GM12878 (cell line): Measurements from ENCODE around the gene GLE1.

ENCODE experiments used
- CTCF ChIP-seq, 3 experiments: IDR thresholded peaks in 2 of 3; conservative IDR thresholded peaks in 1 of 3; 2 replicates each; pipeline ENCODE4 v1.5.1; 2011; ENCODE audit warnings: low read depth in 3 of 3, low read length in 3 of 3, mild to moderate bottlenecking in 3 of 3, control low read depth in 2 of 3, moderate library complexity in 2 of 3, inconsistent platforms in 1 of 3, mixed read lengths in 1 of 3; ENCODE audit not compliant: control insufficient read depth in 2 of 3, insufficient read depth in 1 of 3; ENCODE audit errors: extremely low read depth in 1 of 3
- EP300 ChIP-seq, 2 experiments: fragments of 150-350 bp in 1 of 2; IDR thresholded peaks; 2 replicates each; pipeline ENCODE4 v1.6.1; 2011 to 2012; ENCODE audit warnings: low read depth in 2 of 2, low read length in 2 of 2, borderline replicate concordance in 1 of 2, improper control_type of control experiment in 1 of 2, inconsistent platforms in 1 of 2; ENCODE audit not compliant: control insufficient read depth in 1 of 2
- NR2F1 ChIP-seq: fragments of 450-650 bp; conservative IDR thresholded peaks from 2 replicates; pipeline ENCODE4 v1.6.1; 2017; ENCODE audit warnings: mild to moderate bottlenecking
- POLR2A ChIP-seq: IDR thresholded peaks from 2 replicates; pipeline ENCODE4 v1.6.1; 2011; ENCODE audit warnings: low read depth, mild to moderate bottlenecking, low read length
- POLR2AphosphoS5 ChIP-seq: IDR thresholded peaks from 2 replicates; pipeline ENCODE4 v1.6.1; 2011; ENCODE audit warnings: mild to moderate bottlenecking, low read length, inconsistent platforms
- RAD21 ChIP-seq: IDR thresholded peaks from 2 replicates; pipeline ENCODE4 v1.6.1; 2011; ENCODE audit warnings: mild to moderate bottlenecking, low read depth, low read length, moderate library complexity; ENCODE audit not compliant: insufficient read depth

DNA sequence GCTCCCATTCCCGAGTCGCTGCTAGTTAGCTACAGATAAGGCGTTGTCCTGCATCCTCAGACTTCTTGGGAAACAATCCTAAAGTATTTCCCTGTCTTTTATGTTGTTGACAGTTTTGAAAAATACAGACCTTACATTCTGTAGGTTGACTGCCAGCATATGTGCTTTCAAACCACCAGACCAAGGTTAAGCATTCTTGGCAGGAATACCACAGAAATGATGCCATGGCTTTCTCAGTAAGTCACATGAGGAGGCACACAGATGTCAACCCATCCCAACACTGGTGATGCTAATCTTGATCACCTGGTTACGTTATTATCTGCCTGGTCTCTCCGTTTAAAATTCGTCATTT lies 871 bp downstream of the GLE1 start:
- no peak for TF ChIP-seq POLR2AphosphoS5
- TF ChIP-seq CTCF (IDR thresholded peaks at IDR 0.05 in 2 of 3, conservative IDR thresholded peaks at IDR 0.05 in 1 of 3; ENCODE audit: control insufficient read depth in 2 of 3, extremely low read depth in 1 of 3, insufficient read depth in 1 of 3, low read depth in 3 of 3, low read length in 3 of 3) = no peak
- no peak for TF ChIP-seq POLR2A
- no peak for TF ChIP-seq EP300 (IDR thresholded peaks at IDR 0.05; ENCODE audit: borderline replicate concordance in 1 of 2, control insufficient read depth in 1 of 2, low read depth in 2 of 2, low read length in 2 of 2)
- TF ChIP-seq RAD21 = no peak
- no peak for TF ChIP-seq NR2F1
